WTC11 (cell line): ENCODE data around the gene CNN2. TPM values are rescaled to one million over a fixed set of nuclear protein-coding genes. Genes with fewer than 3 reads are reported as not detected.

Experiments used
- ATAC-seq: fragments of 200-7000 bp; cut with Tn5 transposase; 2 replicates; pipeline ENCODE4 v1.10.0; 2021; ENCODE audit warnings: mild to moderate bottlenecking, moderate library complexity
- CTCF ChIA-PET: fragments of 300-600 bp; sonication (Branson Sonifier 250); formaldehyde crosslinking; loops from one replicate; lab custom pipeline; 2021; ENCODE audit warnings: antibody characterized with exemption; lab: Charles Lee
- POLR2A ChIA-PET: fragments of 350-600 bp; sonication (Branson Sonifier 250); formaldehyde crosslinking; loops from one replicate; lab custom pipeline; 2021; ENCODE audit warnings: antibody characterized with exemption; lab: Charles Lee
- DNase-seq: peaks from one replicate; pipeline ENCODE4 v3.0.0; 2021; ENCODE audit warnings: low spot score
- H3K27ac Mint-ChIP-seq: 2 replicates; pipeline ENCODE4 v1.8.0; 2021; ENCODE audit warnings: mixed read lengths
- H3K27me3 Mint-ChIP-seq: 2 replicates; pipeline ENCODE4 v1.8.0; 2021; ENCODE audit warnings: low read depth, mild to moderate bottlenecking, moderate library complexity, mixed read lengths
- H3K36me3 Mint-ChIP-seq: 2 replicates; pipeline ENCODE4 v1.8.0; 2021; ENCODE audit warnings: mixed read lengths
- H3K4me1 Mint-ChIP-seq: 2 replicates; pipeline ENCODE4 v1.8.0; 2022; ENCODE audit warnings: mixed read lengths
- H3K4me3 Mint-ChIP-seq: 2 replicates; pipeline ENCODE4 v1.8.0; 2021; ENCODE audit warnings: mild to moderate bottlenecking, moderate library complexity, mixed read lengths
- H3K9me3 Mint-ChIP-seq: 2 replicates; pipeline ENCODE4 v1.8.0; 2021; ENCODE audit warnings: mixed read lengths
- AR ChIP-seq: fragments of 250-450 bp; sonication (Bioruptor Pico); IDR thresholded peaks from 2 replicates; pipeline ENCODE4 v1.9.0; 2021; ENCODE audit warnings: mild to moderate bottlenecking
- ARID4B ChIP-seq: sonication (generic); formaldehyde crosslinking; IDR thresholded peaks from 2 replicates; pipeline ENCODE4 v1.8.0; 2023; ENCODE audit warnings: missing genetic modification reagents, mild to moderate bottlenecking, borderline replicate concordance
- ATF3 ChIP-seq: sonication (generic); formaldehyde crosslinking; conservative IDR thresholded peaks from 2 replicates; pipeline ENCODE4 v1.8.1; 2022; ENCODE audit warnings: mild to moderate bottlenecking, missing genetic modification reagents
- HMGA2 ChIP-seq: fragments of 250-450 bp; sonication (Bioruptor Pico); IDR thresholded peaks from 2 replicates; pipeline ENCODE4 v1.4.0; 2021; ENCODE audit warnings: mild to moderate bottlenecking, moderate library complexity
- HMGXB4 ChIP-seq: sonication (generic); formaldehyde crosslinking; IDR thresholded peaks from 2 replicates; pipeline ENCODE4 v1.8.1; 2023; ENCODE audit warnings: mild to moderate bottlenecking, moderate library complexity, missing genetic modification reagents
- JUN ChIP-seq: sonication (generic); formaldehyde crosslinking; IDR thresholded peaks from 2 replicates; pipeline ENCODE4 v1.8.0; 2023; ENCODE audit warnings: mild to moderate bottlenecking, missing genetic modification reagents
- MYBL2 ChIP-seq: sonication (generic); formaldehyde crosslinking; IDR thresholded peaks from 2 replicates; pipeline ENCODE4 v1.8.1; 2023; ENCODE audit warnings: mild to moderate bottlenecking, moderate library complexity, missing genetic modification reagents
- NFATC4 ChIP-seq: fragments of 250-450 bp; sonication (Bioruptor Pico); IDR thresholded peaks from 2 replicates; pipeline ENCODE4 v1.9.0; 2021; ENCODE audit warnings: mild to moderate bottlenecking
- NR2C2 ChIP-seq: sonication (generic); formaldehyde crosslinking; IDR thresholded peaks from 2 replicates; pipeline ENCODE4 v1.8.0; 2022; ENCODE audit warnings: mild to moderate bottlenecking, missing genetic modification reagents
- USF1 ChIP-seq: sonication (generic); formaldehyde crosslinking; IDR thresholded peaks from 2 replicates; pipeline ENCODE4 v1.8.0; 2022; ENCODE audit warnings: mild to moderate bottlenecking, missing genetic modification reagents
- ZMAT4 ChIP-seq: fragments of 250-450 bp; sonication (Bioruptor Pico); IDR thresholded peaks from 2 replicates; pipeline ENCODE4 v1.9.0; 2021; ENCODE audit warnings: mild to moderate bottlenecking
- ZNF121 ChIP-seq: sonication (generic); formaldehyde crosslinking; IDR thresholded peaks from 2 replicates; pipeline ENCODE4 v1.8.0; 2023; ENCODE audit warnings: missing genetic modification reagents
- ZNF263 ChIP-seq: sonication (generic); formaldehyde crosslinking; IDR thresholded peaks from 2 replicates; pipeline ENCODE4 v1.8.1; 2022; ENCODE audit warnings: low read depth, mild to moderate bottlenecking, moderate library complexity, missing genetic modification reagents
- total RNA-seq: library from RNA; stranded (reverse); gene quantifications from 3 replicates; pipeline ENCODE4 v1.2.3, GENCODE V29; 2021

The CNN2 gene
- total RNA-seq, 1 experiment from 2014 or later: 390 TPM

- 0 out of 2 replicates have a peak, but pooled peaks have one; percentile 4 for TF ChIP-seq MYBL2 (CRISPR knock-in tag)
- TF ChIP-seq AR: no peak
- TF ChIP-seq ARID4B: 0 out of 2 replicates have a peak, but pooled peaks have one; percentile 19
- TF ChIP-seq USF1 (CRISPR knock-in tag): no peak
- no peak for TF ChIP-seq NFATC4 (CRISPR knock-in tag)
- TF ChIP-seq NR2C2 (CRISPR knock-in tag): 0 out of 2 replicates have a peak, but pooled peaks have one; percentile 16
- TF ChIP-seq ZNF121 (CRISPR knock-in tag): no peak
- TF ChIP-seq HMGA2 (CRISPR knock-in tag): no peak
- TF ChIP-seq ATF3: no peak
- TF ChIP-seq ZMAT4 (CRISPR knock-in tag): no peak
- 0 out of 2 replicates have a peak, but pooled peaks have one; percentile 16 for TF ChIP-seq HMGXB4 (CRISPR knock-in tag)
- TF ChIP-seq JUN: 0 out of 2 replicates have a peak, but pooled peaks have one; percentile 3
- TF ChIP-seq ZNF263: no peak
- peaks cover 28% of the 10 kb centered on the region for H3K4me1 Mint-ChIP-seq
- peak overlapping the region; percentile 57; the same call in 1 of the 2 replicates for H3K27ac Mint-ChIP-seq
- peak overlapping the region; percentile 83 for H3K4me3 Mint-ChIP-seq
- CTCF ChIA-PET: interaction anchor here (0.6 to 2.1 kb wide), 5 partner anchors 16 to 224 kb away, joined by 3 to 6 read pairs (median 4); partner anchors contain the start of genes ABCA7 and GRIN3B
- H3K9me3 Mint-ChIP-seq: no peaks in the 10 kb centered on the region
- POLR2A ChIA-PET: interaction anchor here (0.5 to 0.6 kb wide), 2 partner anchors 250 to 386 kb away, joined by 5 to 6 read pairs; no protein-coding TSS in a partner anchor
- ATAC-seq (no peak), DNase-seq (no peak)
- H3K27me3 Mint-ChIP-seq: no peaks in the 10 kb centered on the region
- H3K36me3 Mint-ChIP-seq: no peaks in the 10 kb centered on the region
These were observed 6.2 kb upstream of the CNN2 start for GRCh38 chr19:1019980-1020867.
